Spleen (tissue), 7 donors: ENCODE data around the gene RAB11A.

Source experiments
- POLR2A ChIP-seq, 3 donors: fragments of 450-650 bp; IDR thresholded peaks; one replicate each; pipeline ENCODE4 v1.5.1; 2017; ENCODE audit warnings: antibody characterized with exemption in 3 of 3, mild to moderate bottlenecking in 1 of 3
- POLR2AphosphoS5 ChIP-seq, 3 donors: sonication (generic); formaldehyde crosslinking; IDR thresholded peaks; one replicate each; pipeline ENCODE4 v1.5.1; 2017; ENCODE audit warnings: antibody characterized with exemption in 3 of 3
- TF ChIP-seq, protein P1 (sequence below), 11 experiments: fragments of 200-600 bp in 7 of 11; fragments of 450-650 bp in 4 of 11; sonication (generic) in 4 of 11; IDR thresholded peaks in 8 of 11; conservative IDR thresholded peaks in 3 of 11; 1 replicate in 7 of 11; 2 replicates in 4 of 11; pipeline versions ENCODE4 v1.4.0 to v1.8.0; 2016 to 2021; ENCODE audit warnings: antibody characterized with exemption in 11 of 11, inconsistent platforms in 4 of 11, mild to moderate bottlenecking in 1 of 11
- donor health status: DM: no; HTN: no; CAD: no; lungs with moderate emphysema.
- donor health status: DM: no; HTN: no; CAD: no.
- donor health status: DM: no; HTN: no; CAD: no.

- TF ChIP-seq, protein P1, sequence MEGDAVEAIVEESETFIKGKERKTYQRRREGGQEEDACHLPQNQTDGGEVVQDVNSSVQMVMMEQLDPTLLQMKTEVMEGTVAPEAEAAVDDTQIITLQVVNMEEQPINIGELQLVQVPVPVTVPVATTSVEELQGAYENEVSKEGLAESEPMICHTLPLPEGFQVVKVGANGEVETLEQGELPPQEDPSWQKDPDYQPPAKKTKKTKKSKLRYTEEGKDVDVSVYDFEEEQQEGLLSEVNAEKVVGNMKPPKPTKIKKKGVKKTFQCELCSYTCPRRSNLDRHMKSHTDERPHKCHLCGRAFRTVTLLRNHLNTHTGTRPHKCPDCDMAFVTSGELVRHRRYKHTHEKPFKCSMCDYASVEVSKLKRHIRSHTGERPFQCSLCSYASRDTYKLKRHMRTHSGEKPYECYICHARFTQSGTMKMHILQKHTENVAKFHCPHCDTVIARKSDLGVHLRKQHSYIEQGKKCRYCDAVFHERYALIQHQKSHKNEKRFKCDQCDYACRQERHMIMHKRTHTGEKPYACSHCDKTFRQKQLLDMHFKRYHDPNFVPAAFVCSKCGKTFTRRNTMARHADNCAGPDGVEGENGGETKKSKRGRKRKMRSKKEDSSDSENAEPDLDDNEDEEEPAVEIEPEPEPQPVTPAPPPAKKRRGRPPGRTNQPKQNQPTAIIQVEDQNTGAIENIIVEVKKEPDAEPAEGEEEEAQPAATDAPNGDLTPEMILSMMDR (IDR thresholded peaks at IDR 0.05 in 8 of 11, conservative IDR thresholded peaks at IDR 0.05 in 3 of 11), result no peak
- TF ChIP-seq POLR2AphosphoS5 (IDR thresholded peaks at IDR 0.05), result peak in 1 of 3 donors; percentile 12
- no peak for TF ChIP-seq POLR2A (IDR thresholded peaks at IDR 0.05)
These were observed 46.9 kb downstream of the RAB11A start for GRCh38 chr15:65916041-65916663.
